HG03432 (cell line): ENCODE results near the gene WDR18.

Source experiments
- ATAC-seq: cut with Tn5 transposase; IDR thresholded peaks from one replicate; pipeline ENCODE4 v1.9.1; 2021; ENCODE audit warnings: mild to moderate bottlenecking, moderate library complexity; ENCODE audit not compliant: unreplicated experiment

WDR18 gene, protein sequence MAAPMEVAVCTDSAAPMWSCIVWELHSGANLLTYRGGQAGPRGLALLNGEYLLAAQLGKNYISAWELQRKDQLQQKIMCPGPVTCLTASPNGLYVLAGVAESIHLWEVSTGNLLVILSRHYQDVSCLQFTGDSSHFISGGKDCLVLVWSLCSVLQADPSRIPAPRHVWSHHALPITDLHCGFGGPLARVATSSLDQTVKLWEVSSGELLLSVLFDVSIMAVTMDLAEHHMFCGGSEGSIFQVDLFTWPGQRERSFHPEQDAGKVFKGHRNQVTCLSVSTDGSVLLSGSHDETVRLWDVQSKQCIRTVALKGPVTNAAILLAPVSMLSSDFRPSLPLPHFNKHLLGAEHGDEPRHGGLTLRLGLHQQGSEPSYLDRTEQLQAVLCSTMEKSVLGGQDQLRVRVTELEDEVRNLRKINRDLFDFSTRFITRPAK

GRCh38 chr19:984165-984967 is at the start of gene WDR18:
Gene WDR18, plus strand, starts transcription at chr19:984345. Its CDS starts 9 bp downstream, at chr19:984354.
- peak; percentile 77 for ATAC-seq

- no peak for ATAC-seq
These were observed 49.2 kb upstream of the WDR18 start for GRCh38 chr19:934865-935479.

DNA sequence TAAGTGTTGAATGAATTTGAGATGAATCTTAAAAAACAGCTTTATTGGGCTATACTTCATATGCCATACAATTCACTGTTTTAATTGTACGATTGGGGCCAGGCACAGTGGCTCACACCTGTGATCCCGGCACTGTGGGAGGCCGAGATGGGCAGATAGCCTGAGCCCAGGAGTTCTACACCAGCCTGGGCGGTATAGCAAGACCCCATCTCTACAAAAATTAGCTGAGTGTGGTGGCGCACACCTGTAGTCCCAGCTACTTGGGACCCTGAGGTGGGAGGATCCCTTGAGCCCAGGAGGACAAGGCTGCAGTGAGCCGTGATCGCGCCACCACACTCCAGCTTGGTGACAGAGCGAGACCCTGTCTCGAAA is 48.0 kb upstream of the WDR18 start:
- no peak for ATAC-seq

DNA sequence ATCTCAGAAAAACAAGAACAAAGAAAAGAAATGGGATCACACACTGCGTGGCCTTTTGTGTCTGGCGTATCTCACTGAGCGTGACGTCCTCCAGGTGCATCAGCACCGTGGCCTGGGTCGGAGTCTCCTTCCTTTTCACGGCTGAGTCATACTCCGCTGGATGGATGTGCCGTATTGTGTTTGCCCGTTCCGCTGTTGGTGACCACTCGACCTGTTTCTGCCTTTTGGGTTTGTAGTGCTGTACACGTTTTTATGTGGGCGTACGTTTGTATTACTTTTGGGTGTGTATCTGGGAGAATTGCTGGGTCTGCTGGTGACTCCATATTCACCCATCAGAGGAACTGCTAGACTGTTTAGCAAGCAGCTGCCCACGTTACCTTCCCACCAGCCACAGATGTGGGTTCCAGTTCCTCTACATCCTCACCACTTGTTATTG is 46.9 kb upstream of the WDR18 start:
- no peak for ATAC-seq

DNA sequence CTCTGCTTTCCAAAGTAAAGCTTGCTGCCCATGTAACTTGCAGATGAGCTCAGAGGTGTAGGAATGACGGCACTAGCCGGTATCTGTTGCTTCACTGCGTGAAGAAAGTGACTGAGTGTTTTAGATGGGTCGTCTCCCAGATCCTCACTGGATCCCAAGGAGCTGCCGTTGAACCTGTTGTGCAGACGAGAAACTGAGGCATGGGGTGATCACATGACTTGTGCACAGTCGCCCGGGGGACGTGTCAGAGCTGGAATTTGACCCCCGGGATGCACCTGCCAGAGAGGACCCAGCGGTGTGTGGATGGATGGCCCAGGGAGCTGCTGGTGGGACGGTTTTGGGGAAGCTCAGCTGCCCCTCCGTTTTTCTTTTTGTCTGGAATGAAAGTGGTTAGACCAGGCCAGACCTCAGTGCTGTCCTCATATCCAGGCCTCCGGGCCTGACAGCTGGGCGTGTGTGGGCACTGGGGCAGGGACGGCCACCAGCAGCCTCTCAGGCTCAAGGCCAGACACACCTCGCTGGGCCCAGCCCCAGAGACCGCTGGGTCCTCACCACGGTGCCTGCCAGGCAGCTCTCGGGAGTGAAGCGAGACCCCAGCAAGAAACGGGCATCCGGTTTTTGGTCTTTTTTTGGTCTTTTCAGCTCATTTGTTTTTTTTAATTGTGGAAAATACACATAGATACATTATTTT is 45.8 kb upstream of the WDR18 start:
- ATAC-seq = no peak

DNA sequence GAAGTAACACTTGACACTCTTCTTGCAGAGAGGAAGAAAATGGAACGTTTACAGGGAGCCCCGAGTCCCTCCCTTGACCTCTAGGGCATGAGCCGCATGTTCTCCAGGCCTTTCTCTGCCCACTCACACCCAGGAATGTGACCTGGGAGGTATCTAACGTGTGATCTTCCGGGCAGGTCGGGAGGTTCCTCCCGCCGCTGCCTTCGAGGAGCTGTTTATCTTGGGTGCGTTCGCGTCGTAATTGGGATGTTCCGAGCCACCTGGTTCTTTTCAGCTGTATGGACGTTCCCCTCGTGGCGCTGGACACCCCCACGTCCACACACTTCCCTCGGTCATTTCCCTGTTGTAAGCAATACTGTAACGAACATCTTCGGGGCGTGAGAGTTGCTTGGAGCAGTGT is 44.7 kb upstream of the WDR18 start:
- no peak for ATAC-seq

DNA sequence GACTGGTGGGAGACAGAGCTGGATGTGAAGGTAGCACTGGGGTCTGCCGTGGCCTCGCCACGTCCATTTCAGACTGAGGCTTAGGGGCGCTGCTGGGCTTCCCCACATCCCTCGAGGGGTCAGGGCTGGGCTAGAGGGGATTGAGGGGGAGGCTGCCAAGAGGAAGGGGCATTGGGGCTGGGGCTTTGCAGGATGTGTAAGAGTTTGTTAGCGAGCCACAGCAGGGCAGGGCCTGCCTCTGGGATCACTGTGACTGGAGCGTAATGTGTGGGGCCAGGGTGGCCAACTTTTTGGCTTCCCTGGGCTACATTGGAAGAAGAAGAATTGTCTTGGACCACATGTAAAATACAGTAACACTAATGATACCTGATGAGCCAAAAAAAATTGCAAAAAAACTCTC is 44.2 kb upstream of the WDR18 start:
- no peak for ATAC-seq

- ATAC-seq = peak; percentile 57
These were observed 43.4 kb upstream of the WDR18 start for GRCh38 chr19:940591-941291.

DNA sequence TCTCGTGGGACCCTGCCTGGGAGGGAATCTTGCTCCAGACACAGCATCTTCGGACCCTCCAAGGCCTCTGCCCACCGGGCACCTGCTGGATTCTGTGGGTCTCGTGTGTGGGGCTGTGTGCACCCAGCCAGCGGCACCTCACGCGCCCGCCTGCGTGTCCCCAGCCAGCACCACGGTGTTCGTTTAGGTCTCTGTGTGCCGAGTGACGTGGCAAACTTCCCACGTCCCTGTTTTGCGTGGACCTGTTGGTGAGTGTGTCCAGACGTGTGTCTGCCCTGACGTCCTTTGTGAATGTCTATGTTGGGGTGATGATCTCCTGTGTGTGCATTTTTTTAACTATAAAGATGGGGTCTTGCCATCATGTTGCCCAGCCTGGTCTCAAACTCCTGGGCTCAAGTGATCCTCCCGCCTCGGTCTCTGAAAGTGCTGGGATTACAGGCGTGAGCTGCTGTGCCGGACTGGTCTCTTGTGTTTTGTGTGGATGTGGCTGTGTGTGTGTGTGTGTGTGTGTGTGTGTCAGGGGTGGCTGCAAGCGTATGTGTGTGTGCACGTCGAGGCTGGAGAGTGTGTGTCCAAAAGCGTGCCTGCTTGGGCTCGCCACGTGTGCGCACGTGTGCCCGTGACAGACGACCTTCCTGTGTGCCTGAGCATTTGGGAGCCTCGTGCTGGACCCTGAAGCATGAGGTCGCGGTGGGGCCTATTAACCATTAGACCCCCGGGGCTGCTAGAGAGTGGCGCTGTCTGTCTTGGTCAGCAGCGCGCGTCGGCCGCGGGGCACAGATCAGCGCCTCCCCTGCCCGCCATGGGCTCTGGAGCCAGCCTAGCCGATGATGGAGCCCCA is 42.6 kb upstream of the WDR18 start:
- no peak for ATAC-seq

DNA sequence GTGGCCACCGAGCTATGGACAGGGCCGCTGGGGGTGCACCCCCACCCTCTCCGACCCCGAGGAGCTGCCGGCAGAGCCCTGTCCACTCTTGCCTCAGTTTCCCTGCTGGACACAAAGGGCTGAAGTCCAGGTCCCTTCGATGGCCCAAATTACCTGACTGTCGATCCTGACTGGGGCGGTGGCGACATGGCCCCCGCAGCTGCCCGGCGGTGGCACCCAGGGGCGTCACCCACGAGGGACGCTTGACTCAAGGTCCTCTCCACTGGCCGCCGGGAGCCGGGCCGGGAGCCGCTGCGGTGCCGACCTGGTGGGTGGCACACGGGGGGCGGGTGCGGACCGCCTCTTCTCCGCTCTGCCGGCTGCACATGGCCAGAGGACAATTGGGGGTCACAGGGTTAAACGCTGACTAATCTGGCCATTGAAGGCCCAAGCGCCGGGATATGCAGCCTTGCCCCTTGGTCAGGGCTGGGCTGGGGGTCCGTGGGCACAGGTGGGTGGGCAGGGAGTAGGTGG is 42.0 kb upstream of the WDR18 start:
- ATAC-seq = no peak

DNA sequence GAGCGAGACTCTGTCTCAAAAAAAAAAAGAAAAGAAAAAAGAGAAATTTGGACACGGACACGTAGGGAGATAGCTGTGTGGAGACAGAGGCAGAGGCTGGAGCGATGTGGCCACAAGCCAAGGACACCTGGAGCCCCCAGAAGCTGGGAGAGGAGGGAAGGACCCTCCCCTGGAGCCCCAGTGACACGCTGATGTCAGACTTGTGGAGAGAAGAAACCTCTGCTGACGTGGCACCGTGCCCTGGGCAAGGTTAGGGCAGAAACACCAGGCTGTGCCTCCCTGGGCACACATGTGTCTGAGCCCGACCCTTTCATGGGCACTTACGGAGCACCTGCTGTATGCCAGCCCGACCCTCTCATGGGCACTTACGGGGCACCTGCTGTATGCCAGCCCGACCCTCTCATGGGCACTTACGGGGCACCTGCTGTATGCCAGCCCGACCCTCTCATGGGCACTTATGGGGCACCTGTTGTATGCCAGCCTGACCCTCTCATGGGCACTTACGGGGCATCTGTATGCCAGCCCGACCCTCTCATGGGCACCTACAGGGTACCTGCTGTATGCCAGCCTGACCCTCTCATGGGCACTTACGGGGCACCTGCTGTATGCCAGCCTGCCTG is 40.5 kb upstream of the WDR18 start:
- ATAC-seq = no peak

- ATAC-seq = no peak
These were observed 40.0 kb upstream of the WDR18 start for GRCh38 chr19:944171-944567.

- ATAC-seq = no peak
These were observed 39.4 kb upstream of the WDR18 start for GRCh38 chr19:944663-945241.

DNA sequence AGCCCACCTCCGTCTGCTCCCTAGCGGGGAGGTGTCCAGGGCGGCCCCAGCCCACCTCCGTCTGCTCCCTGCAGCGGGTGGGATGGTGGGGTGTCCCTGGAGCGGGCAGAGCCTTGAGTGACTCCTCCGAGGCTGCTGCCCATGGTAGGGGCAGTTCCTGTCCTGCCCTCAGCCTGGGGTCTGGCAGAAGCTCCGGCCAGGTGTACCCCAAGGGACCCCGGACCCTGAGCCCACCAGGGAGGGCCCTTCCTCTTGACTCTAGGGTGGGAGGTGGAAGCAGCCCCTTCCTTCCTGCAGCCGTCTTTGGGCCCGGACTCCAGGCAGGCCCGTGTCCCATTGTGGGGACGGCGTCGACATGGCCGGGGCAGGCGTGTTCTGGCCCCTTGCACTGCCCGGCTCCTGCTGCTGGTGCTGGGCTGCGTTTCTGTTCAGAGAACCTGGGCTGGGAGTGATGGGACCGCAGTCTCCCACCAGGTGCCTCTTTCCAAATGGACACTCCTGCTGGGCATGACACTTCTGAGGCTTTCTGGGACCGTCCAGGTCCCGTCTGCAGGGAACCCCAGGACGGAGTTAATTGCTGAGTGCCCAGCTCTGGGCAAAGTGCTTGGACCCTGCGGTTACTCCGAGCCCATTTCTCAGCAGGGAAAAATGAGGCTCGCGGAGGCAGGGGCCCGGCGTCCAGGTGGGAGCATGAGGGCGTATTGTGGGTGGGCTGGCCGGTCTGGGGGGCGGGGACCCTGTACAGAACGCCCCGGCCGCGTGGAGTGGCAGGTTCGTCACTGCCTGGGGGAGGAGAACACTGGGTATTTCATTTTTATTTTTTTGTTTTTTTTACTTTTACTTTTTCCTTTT is 38.5 kb upstream of the WDR18 start:
- ATAC-seq = no peak

GRCh38 chr19:947090-947706 is 36.9 kb upstream of the WDR18 start:
- peak; percentile 11 for ATAC-seq

- peak; percentile 65 for ATAC-seq
These were observed 36.2 kb upstream of the WDR18 start for GRCh38 chr19:947707-948539.
